Bone marrow (tissue), 2 donors: Measurements from ENCODE around the gene TMEM221.

Source experiments
- DNase-seq, 2 donors: peaks; one replicate each; lab custom pipeline; 2025; lab: John Stamatoyannopoulos, UW

The TMEM221 gene

GRCh38 chr19:17471410-17472125, 23.1 kb upstream of the TMEM221 start:
- DNase-seq, result no peak

- peak; percentile 86 to 94 for DNase-seq
These were observed 21.8 kb upstream of the TMEM221 start, which contains the start of gene SLC27A1 for GRCh38 chr19:17470068-17470841. SLC27A1 (plus strand) TSS chr19:17470524; CDS start chr19:17470541, 17 bp downstream.

GRCh38 chr19:17469481-17470067, 21.1 kb upstream of the TMEM221 start:
- peak in 1 of 2 donors; percentile 94 for DNase-seq

GRCh38 chr19:17469092-17469480, 20.6 kb upstream of the TMEM221 start:
- DNase-seq, result no peak

GRCh38 chr19:17468302-17469091, 20.0 kb upstream of the TMEM221 start:
- no peak for DNase-seq

- DNase-seq, result no peak
These were observed 19.2 kb upstream of the TMEM221 start for GRCh38 chr19:17467471-17468301.

- DNase-seq, result no peak
These were observed 18.0 kb upstream of the TMEM221 start for GRCh38 chr19:17466487-17466850.

GRCh38 chr19:17460372-17461230, 12.1 kb upstream of the TMEM221 start, which contains the start of gene NXNL1:
NXNL1 (minus strand) TSS chr19:17460926; CDS start chr19:17460869, 57 bp downstream.
- DNase-seq, result no peak

- no peak for DNase-seq
These were observed 10.5 kb upstream of the TMEM221 start for GRCh38 chr19:17458970-17459369.

- no peak for DNase-seq
These were observed 9.1 kb upstream of the TMEM221 start for GRCh38 chr19:17457616-17458015.

GRCh38 chr19:17456127-17456526, 7.7 kb upstream of the TMEM221 start:
- DNase-seq, result no peak

- DNase-seq, result no peak
These were observed 7.0 kb upstream of the TMEM221 start for GRCh38 chr19:17455308-17456123.

GRCh38 chr19:17454576-17455071, 6.2 kb upstream of the TMEM221 start:
- no peak for DNase-seq

GRCh38 chr19:17451820-17452219, 3.4 kb upstream of the TMEM221 start:
- no peak for DNase-seq

GRCh38 chr19:17450264-17451075, 2.0 kb upstream of the TMEM221 start:
- DNase-seq, result peak in 1 of 2 donors; percentile 86

GRCh38 chr19:17447704-17448130, 751 bp downstream of the TMEM221 start:
- DNase-seq, result no peak

GRCh38 chr19:17445526-17446165, 2.8 kb downstream of the TMEM221 start:
- no peak for DNase-seq
